Activated CD4-positive, alpha-beta T cell treated with anti-CD3 and anti-CD28 coated beads, Interleukin-2, amount 50 U/mL, for 48 hours (primary cell): ENCODE measurements around the gene PBX4.
A peak's percentile ranks its signal among the peaks of the same experiment; 100 is the strongest.

Experiments used
- DNase-seq, 2 experiments: peaks; one replicate each; pipeline ENCODE4 v3.0.0-alpha.2; 2020

The PBX4 gene

GRCh38 chr19:19552798-19553197, 65.7 kb downstream of the PBX4 start:
- peak; percentile 38 to 46 for DNase-seq

- no peak for DNase-seq
Observed at GRCh38 chr19:19551853-19552192, 66.7 kb downstream of the PBX4 start.

- DNase-seq = no peak
Observed at GRCh38 chr19:19550972-19551852, 67.3 kb downstream of the PBX4 start.

GRCh38 chr19:19550485-19550929, 68.0 kb downstream of the PBX4 start:
- no peak for DNase-seq

- no peak for DNase-seq
Observed at GRCh38 chr19:19549804-19550464, 68.6 kb downstream of the PBX4 start.

GRCh38 chr19:19548915-19549759, 69.3 kb downstream of the PBX4 start:
- no peak for DNase-seq

- DNase-seq = no peak
Observed at GRCh38 chr19:19547674-19548336, 70.7 kb downstream of the PBX4 start.

- no peak for DNase-seq
Observed at GRCh38 chr19:19546751-19547162, 71.7 kb downstream of the PBX4 start.

- DNase-seq = no peak
Observed at GRCh38 chr19:19545707-19546106, 72.8 kb downstream of the PBX4 start.

- no peak for DNase-seq
Observed at GRCh38 chr19:19544954-19545591, 73.4 kb downstream of the PBX4 start.

GRCh38 chr19:19544257-19544953, 74.1 kb downstream of the PBX4 start:
- DNase-seq = no peak

GRCh38 chr19:19543640-19544039, 74.8 kb downstream of the PBX4 start:
- DNase-seq = no peak

- DNase-seq = no peak
Observed at GRCh38 chr19:19543101-19543500, 75.4 kb downstream of the PBX4 start.

- DNase-seq = no peak
Observed at GRCh38 chr19:19542507-19542906, 76.0 kb downstream of the PBX4 start.

- no peak for DNase-seq
Observed at GRCh38 chr19:19541616-19542015, 76.9 kb downstream of the PBX4 start.

GRCh38 chr19:19540715-19541515, 77.6 kb downstream of the PBX4 start:
- DNase-seq = peak; percentile 87 to 88

GRCh38 chr19:19540064-19540714, 78.3 kb downstream of the PBX4 start:
- DNase-seq = peak; percentile 81

GRCh38 chr19:19539698-19540063, 78.8 kb downstream of the PBX4 start:
- DNase-seq = no peak

- no peak for DNase-seq
Observed at GRCh38 chr19:19538785-19539166, 79.7 kb downstream of the PBX4 start.

- peak; percentile 38 to 45 for DNase-seq
Observed at GRCh38 chr19:19538061-19538784, 80.3 kb downstream of the PBX4 start, which contains the start of gene CILP2. TSS of gene CILP2 (plus strand) at chr19:19538265. CDS start at chr19:19538350, 85 bp downstream.
